Measurements from ENCODE around the gene NNAT. TPM values are rescaled to one million over a fixed set of nuclear protein-coding genes. Genes with fewer than 3 reads are reported as not detected.

NNAT gene
- total RNA-seq, 1 donor from 2014 or later = not detected

- H3K4me3 ChIP-seq = no peak overlapping the region
- no peak overlapping the region for H3K27ac ChIP-seq
- no peaks in the 10 kb centered on the region for H4K20me1 ChIP-seq (ENCODE audit: low read depth)
- H3K27ac Mint-ChIP-seq = no peak overlapping the region
- no peaks in the 10 kb centered on the region for H3K4me1 Mint-ChIP-seq
- H3K27me3 ChIP-seq = peaks cover 9% of the 10 kb centered on the region
- no peaks in the 10 kb centered on the region for H3F3A ChIP-seq (ENCODE audit: low read depth)
- H3K36me3 ChIP-seq = no peaks in the 10 kb centered on the region
- no peak overlapping the region for H3K9ac ChIP-seq
- H3K9me3 Mint-ChIP-seq = no peaks in the 10 kb centered on the region
- H3K9me3 ChIP-seq (ENCODE audit: low read depth) = no peaks in the 10 kb centered on the region
- H3K4me1 ChIP-seq = no peaks in the 10 kb centered on the region
- no peak overlapping the region for H3K4me2 ChIP-seq
- no peaks in the 10 kb centered on the region for H3K36me3 Mint-ChIP-seq
- H3K27me3 Mint-ChIP-seq (ENCODE audit: insufficient read depth, low read depth) = peaks cover 17% of the 10 kb centered on the region
- TF ChIP-seq CTCF (IDR thresholded peaks at IDR 0.05) = no peak
- TF ChIP-seq EZH2phosphoT487 (IDR thresholded peaks at IDR 0.05) = no peak
- no peak for TF ChIP-seq EZH2 (IDR thresholded peaks at IDR 0.05)
- no peak overlapping the region for H3K4me3 Mint-ChIP-seq
- no peaks in the 10 kb centered on the region for H3K79me2 ChIP-seq (ENCODE audit: low read depth)
- H2AFZ ChIP-seq (replicated peaks) = no peak overlapping the region
- no peak for DNase-seq (ENCODE audit: low spot score)
Measured at GRCh38 chr20:37559312-37560027, 38.4 kb downstream of the NNAT start.

GRCh38 chr20:37560629-37561028 lies 39.6 kb downstream of the NNAT start:
- Histone ChIP-seq H3K79me2 (ENCODE audit: low read depth) (no peaks in the 10 kb centered on the region), H3K27me3 (peaks cover 9% of the 10 kb centered on the region), H3K9ac (no peak overlapping the region), H4K20me1 (ENCODE audit: low read depth) (no peaks in the 10 kb centered on the region), H2AFZ (replicated peaks) (no peak overlapping the region), H3K4me1 (peaks cover 7% of the 10 kb centered on the region), H3K4me2 (no peak overlapping the region), H3K27ac (no peak overlapping the region), H3F3A (ENCODE audit: low read depth) (peaks cover 8% of the 10 kb centered on the region), H3K4me3 (no peak overlapping the region), H3K36me3 (no peaks in the 10 kb centered on the region), H3K9me3 (ENCODE audit: low read depth) (no peaks in the 10 kb centered on the region)
- H3K27ac Mint-ChIP-seq = no peak overlapping the region
- no peak for TF ChIP-seq EZH2 (IDR thresholded peaks at IDR 0.05)
- no peak for TF ChIP-seq CTCF (IDR thresholded peaks at IDR 0.05)
- no peak for TF ChIP-seq EZH2phosphoT487 (IDR thresholded peaks at IDR 0.05)
- no peak overlapping the region for H3K4me3 Mint-ChIP-seq
- peaks cover 20% of the 10 kb centered on the region for H3K27me3 Mint-ChIP-seq (ENCODE audit: insufficient read depth, low read depth)
- H3K9me3 Mint-ChIP-seq = no peaks in the 10 kb centered on the region
- no peaks in the 10 kb centered on the region for H3K36me3 Mint-ChIP-seq
- DNase-seq (ENCODE audit: low spot score) = no peak
- peaks cover 7% of the 10 kb centered on the region for H3K4me1 Mint-ChIP-seq

- no peak overlapping the region for H3K4me3 Mint-ChIP-seq
Measured at GRCh38 chr20:37562695-37563480, 41.8 kb downstream of the NNAT start.

More at GRCh38 chr20:37562695-37563480, 41.8 kb downstream of the NNAT start:
- Histone ChIP-seq H3K4me1 (peaks cover 26% of the 10 kb centered on the region), H3K36me3 (no peaks in the 10 kb centered on the region), H3K27me3 (peaks cover 9% of the 10 kb centered on the region), H3K4me2 (no peak overlapping the region), H3K79me2 (ENCODE audit: low read depth) (no peaks in the 10 kb centered on the region), H3K4me3 (no peak overlapping the region), H3K9me3 (ENCODE audit: low read depth) (no peaks in the 10 kb centered on the region), H3K27ac (no peak overlapping the region), H2AFZ (replicated peaks) (no peak overlapping the region), H4K20me1 (ENCODE audit: low read depth) (no peaks in the 10 kb centered on the region), H3K9ac (no peak overlapping the region), H3F3A (ENCODE audit: low read depth) (peaks cover 10% of the 10 kb centered on the region)
- H3K27ac Mint-ChIP-seq = no peak overlapping the region
- TF ChIP-seq EZH2 (IDR thresholded peaks at IDR 0.05) (no peak), EZH2phosphoT487 (IDR thresholded peaks at IDR 0.05) (no peak), CTCF (IDR thresholded peaks at IDR 0.05) (no peak)
- H3K9me3 Mint-ChIP-seq = no peaks in the 10 kb centered on the region
- H3K4me1 Mint-ChIP-seq = peaks cover 25% of the 10 kb centered on the region
- peaks cover 22% of the 10 kb centered on the region for H3K27me3 Mint-ChIP-seq (ENCODE audit: insufficient read depth, low read depth)
- no peaks in the 10 kb centered on the region for H3K36me3 Mint-ChIP-seq
- no peak for DNase-seq (ENCODE audit: low spot score)
